Nephron (organoid): Measurements from ENCODE around the gene TEPSIN.

Experiments used
- H3K27ac Mint-ChIP-seq, 3 experiments: 2 replicates each; pipeline ENCODE4 v1.8.0; 2020; ENCODE audit warnings: mixed read lengths in 3 of 3, mild to moderate bottlenecking in 2 of 3, moderate library complexity in 1 of 3
- H3K27me3 Mint-ChIP-seq: 2 replicates; pipeline ENCODE4 v1.8.0; 2021; ENCODE audit warnings: low read depth, mild to moderate bottlenecking, moderate library complexity, mixed read lengths
- H3K36me3 Mint-ChIP-seq: 2 replicates; pipeline ENCODE4 v1.8.0; 2020; ENCODE audit warnings: low read depth, mixed read lengths
- H3K4me1 Mint-ChIP-seq: 2 replicates; pipeline ENCODE4 v1.8.0; 2020; ENCODE audit warnings: mixed read lengths
- H3K4me3 Mint-ChIP-seq, 3 experiments: 2 replicates each; pipeline ENCODE4 v1.8.0; 2020; ENCODE audit warnings: mild to moderate bottlenecking in 3 of 3, mixed read lengths in 3 of 3, moderate library complexity in 2 of 3
- H3K9me3 Mint-ChIP-seq: 2 replicates; pipeline ENCODE4 v1.8.0; 2020; ENCODE audit warnings: mixed read lengths
- CTCF ChIP-seq, 3 experiments: fragments of 200-600 bp; sonication (generic); IDR thresholded peaks; one replicate each; pipeline ENCODE4 v1.5.0; 2021; ENCODE audit warnings: antibody characterized with exemption in 3 of 3; ENCODE audit not compliant: unreplicated experiment in 3 of 3

Gene TEPSIN

GRCh38 chr17:81232616-81233241 is 6.1 kb downstream of the TEPSIN start:
- no peak overlapping the region for H3K27ac Mint-ChIP-seq
- no peak overlapping the region for H3K4me3 Mint-ChIP-seq
- no peaks in the 10 kb centered on the region for H3K9me3 Mint-ChIP-seq
- H3K4me1 Mint-ChIP-seq = peaks cover 2% of the 10 kb centered on the region
- no peaks in the 10 kb centered on the region for H3K27me3 Mint-ChIP-seq
- peaks cover 26% of the 10 kb centered on the region for H3K36me3 Mint-ChIP-seq
- TF ChIP-seq CTCF (IDR thresholded peaks at IDR 0.05; ENCODE audit: unreplicated experiment in 3 of 3) = no peak

GRCh38 chr17:81231766-81232581 is 6.9 kb downstream of the TEPSIN start:
- no peak for TF ChIP-seq CTCF (IDR thresholded peaks at IDR 0.05; ENCODE audit: unreplicated experiment in 3 of 3)
- Mint-ChIP-seq H3K4me1 (no peaks in the 10 kb centered on the region), H3K27ac (no peak overlapping the region), H3K4me3 (no peak overlapping the region), H3K27me3 (no peaks in the 10 kb centered on the region), H3K9me3 (no peaks in the 10 kb centered on the region), H3K36me3 (peaks cover 28% of the 10 kb centered on the region)

GRCh38 chr17:81231121-81231645 is 7.7 kb downstream of the TEPSIN start:
- H3K27me3 Mint-ChIP-seq = no peaks in the 10 kb centered on the region
- H3K4me1 Mint-ChIP-seq = no peaks in the 10 kb centered on the region
- H3K27ac Mint-ChIP-seq = no peak overlapping the region

GRCh38 chr17:81230043-81230820 is 8.6 kb downstream of the TEPSIN start:
- H3K9me3 Mint-ChIP-seq = no peaks in the 10 kb centered on the region
- no peak overlapping the region for H3K4me3 Mint-ChIP-seq
- peak in 1 of 3 experiments; percentile 15 for TF ChIP-seq CTCF (IDR thresholded peaks at IDR 0.05; ENCODE audit: unreplicated experiment in 3 of 3)
- H3K27me3 Mint-ChIP-seq = no peaks in the 10 kb centered on the region
- peaks cover 28% of the 10 kb centered on the region for H3K36me3 Mint-ChIP-seq
- no peaks in the 10 kb centered on the region for H3K4me1 Mint-ChIP-seq
- no peak overlapping the region for H3K27ac Mint-ChIP-seq

More at GRCh38 chr17:81231121-81231645, 7.7 kb downstream of the TEPSIN start:
- no peak for TF ChIP-seq CTCF (IDR thresholded peaks at IDR 0.05; ENCODE audit: unreplicated experiment in 3 of 3)
- Mint-ChIP-seq H3K36me3 (peaks cover 28% of the 10 kb centered on the region), H3K4me3 (no peak overlapping the region), H3K9me3 (no peaks in the 10 kb centered on the region)

- H3K4me1 Mint-ChIP-seq = no peaks in the 10 kb centered on the region
- H3K36me3 Mint-ChIP-seq = peaks cover 22% of the 10 kb centered on the region
- no peak overlapping the region for H3K4me3 Mint-ChIP-seq
- no peak for TF ChIP-seq CTCF (IDR thresholded peaks at IDR 0.05; ENCODE audit: unreplicated experiment in 3 of 3)
- H3K27me3 Mint-ChIP-seq = no peaks in the 10 kb centered on the region
- H3K27ac Mint-ChIP-seq = no peak overlapping the region
- no peaks in the 10 kb centered on the region for H3K9me3 Mint-ChIP-seq
Observed at GRCh38 chr17:81229666-81229920, 9.3 kb downstream of the TEPSIN start.
